CD8-positive, alpha-beta memory T cell (primary cell): ENCODE results near the gene CADM2. TPM values are rescaled to one million over a fixed set of nuclear protein-coding genes. Genes with fewer than 3 reads are reported as not detected.

Experiments
- CTCF ChIA-PET: fragments of 350-600 bp; sonication (Branson Sonifier 250); formaldehyde crosslinking; loops from one replicate; lab custom pipeline; 2021; ENCODE audit warnings: antibody characterized with exemption; lab: Charles Lee
- POLR2A ChIA-PET: fragments of 350-600 bp; sonication (Branson Sonifier 250); formaldehyde crosslinking; loops from one replicate; lab custom pipeline; 2021; ENCODE audit warnings: antibody characterized with exemption; lab: Charles Lee
- DNase-seq, 5 donors: peaks; one replicate each; pipeline versions ENCODE4 v3.0.0 to v3.0.0-alpha.2; 2020 to 2022; ENCODE audit warnings: mixed read lengths in 1 of 5
- H3K27ac ChIP-seq: one replicate; pipeline ENCODE4 v1.7.0; 2013; ENCODE audit warnings: low read depth, mild to moderate bottlenecking, low read length, moderate library complexity
- H3K27me3 ChIP-seq: 2 replicates; pipeline ENCODE4 v1.7.0; 2013; ENCODE audit warnings: low read length, mild to moderate bottlenecking; ENCODE audit not compliant: insufficient read depth, poor library complexity, severe bottlenecking
- H3K36me3 ChIP-seq: 2 replicates; pipeline ENCODE4 v1.7.0; 2013; ENCODE audit warnings: mild to moderate bottlenecking, low read length, moderate library complexity; ENCODE audit not compliant: insufficient read depth
- H3K4me1 ChIP-seq: 2 replicates; pipeline ENCODE4 v1.7.0; 2013; ENCODE audit warnings: mild to moderate bottlenecking, low read length, moderate library complexity; ENCODE audit not compliant: insufficient read depth
- H3K4me3 ChIP-seq: 2 replicates; pipeline ENCODE4 v1.7.0; 2013; ENCODE audit warnings: mild to moderate bottlenecking, low read length
- H3K9me3 ChIP-seq: 2 replicates; pipeline ENCODE4 v1.7.0; 2013; ENCODE audit warnings: mild to moderate bottlenecking, low read length
- H3K27ac Mint-ChIP-seq, 8 donors: one replicate each; pipeline ENCODE4 v1.8.0; 2020 to 2021; ENCODE audit warnings: mixed read lengths in 8 of 8, mild to moderate bottlenecking in 6 of 8, inconsistent platforms in 3 of 8, moderate library complexity in 3 of 8
- H3K27me3 Mint-ChIP-seq, 2 donors: one replicate each; pipeline ENCODE4 v1.8.0; 2020 to 2021; ENCODE audit warnings: mixed read lengths in 2 of 2, mild to moderate bottlenecking in 1 of 2, moderate library complexity in 1 of 2
- H3K36me3 Mint-ChIP-seq, 3 donors: one replicate each; pipeline ENCODE4 v1.8.0; 2020 to 2021; ENCODE audit warnings: mixed read lengths in 3 of 3, inconsistent platforms in 1 of 3, mild to moderate bottlenecking in 1 of 3
- H3K4me1 Mint-ChIP-seq, 3 donors: one replicate each; pipeline ENCODE4 v1.8.0; 2020 to 2021; ENCODE audit warnings: mixed read lengths in 3 of 3, inconsistent platforms in 1 of 3, mild to moderate bottlenecking in 1 of 3
- H3K4me3 Mint-ChIP-seq, 7 donors: one replicate each; pipeline ENCODE4 v1.8.0; 2020 to 2021; ENCODE audit warnings: mixed read lengths in 7 of 7, mild to moderate bottlenecking in 6 of 7, moderate library complexity in 4 of 7, inconsistent platforms in 2 of 7
- H3K9me3 Mint-ChIP-seq, 5 donors: one replicate each; pipeline ENCODE4 v1.8.0; 2020 to 2022; ENCODE audit warnings: mixed read lengths in 5 of 5, mild to moderate bottlenecking in 3 of 5, moderate library complexity in 2 of 5, inconsistent platforms in 1 of 5
- polyA plus RNA-seq: library from polyadenylated mRNA; unstranded; fragments of 300-500 nt; fragmentation: Illumina TruSeq; gene quantifications from one replicate; pipeline ENCODE4 v1.2.3, GENCODE V29; 2021
- total RNA-seq, 2 experiments: library from RNA; stranded (reverse); gene quantifications; one replicate each; pipeline ENCODE4 v1.2.3, GENCODE V29; 2021

CADM2 gene
- total and polyA plus RNA-seq, 3 experiments from 2014 or later, result 0.22 to 0.27 TPM; not detected in 1

GRCh38 chr3:85394424-85394823 lies 435.6 kb downstream of the CADM2 start:
- Mint-ChIP-seq H3K27me3 (no peaks in the 10 kb centered on the region), H3K4me3 (no peak overlapping the region), H3K36me3 (no peaks in the 10 kb centered on the region), H3K9me3 (peaks cover 2 to 17% (median 12%) of the 10 kb centered on the region in 5 donors), H3K27ac (no peak overlapping the region), H3K4me1 (no peaks in the 10 kb centered on the region)
- ChIA-PET POLR2A (no interaction called here), CTCF (no interaction called here)
- no peak overlapping the region for H3K4me3 ChIP-seq
- H3K27me3 ChIP-seq, result no peaks in the 10 kb centered on the region
- H3K9me3 ChIP-seq, result no peaks in the 10 kb centered on the region
- H3K4me1 ChIP-seq, result no peaks in the 10 kb centered on the region
- no peak overlapping the region for H3K27ac ChIP-seq
- DNase-seq, result no peak
- H3K36me3 ChIP-seq, result no peaks in the 10 kb centered on the region

- DNase-seq, result no peak
- CTCF ChIA-PET, result no interaction called here
These were observed 438.6 kb downstream of the CADM2 start for GRCh38 chr3:85397434-85397833.

GRCh38 chr3:85426121-85426520 lies 467.3 kb downstream of the CADM2 start:
- POLR2A ChIA-PET, result no interaction called here
- CTCF ChIA-PET, result no interaction called here

More at GRCh38 chr3:85397434-85397833, 438.6 kb downstream of the CADM2 start:
- POLR2A ChIA-PET, result no interaction called here
- H3K27ac ChIP-seq, result no peak overlapping the region
- H3K9me3 ChIP-seq, result no peaks in the 10 kb centered on the region
- H3K36me3 ChIP-seq, result no peaks in the 10 kb centered on the region
- Mint-ChIP-seq H3K4me3 (no peak overlapping the region), H3K9me3 (peaks cover 2 to 19% (median 10%) of the 10 kb centered on the region in 5 donors), H3K27ac (no peak overlapping the region), H3K36me3 (no peaks in the 10 kb centered on the region), H3K4me1 (no peaks in the 10 kb centered on the region), H3K27me3 (no peaks in the 10 kb centered on the region)
- H3K27me3 ChIP-seq, result no peaks in the 10 kb centered on the region
- no peaks in the 10 kb centered on the region for H3K4me1 ChIP-seq
- H3K4me3 ChIP-seq, result no peak overlapping the region

GRCh38 chr3:85427467-85427866 lies 468.7 kb downstream of the CADM2 start:
- peaks cover 4 to 15% (median 7%) of the 10 kb centered on the region in 5 donors for H3K9me3 Mint-ChIP-seq
- Histone ChIP-seq H3K27ac (no peak overlapping the region), H3K4me3 (no peak overlapping the region), H3K27me3 (no peaks in the 10 kb centered on the region), H3K36me3 (no peaks in the 10 kb centered on the region), H3K4me1 (no peaks in the 10 kb centered on the region), H3K9me3 (no peaks in the 10 kb centered on the region)
- no peaks in the 10 kb centered on the region for H3K27me3 Mint-ChIP-seq
- CTCF ChIA-PET, result no interaction called here
- H3K4me1 Mint-ChIP-seq, result no peaks in the 10 kb centered on the region
- H3K36me3 Mint-ChIP-seq, result no peaks in the 10 kb centered on the region
- DNase-seq, result no peak
- no peak overlapping the region for H3K27ac Mint-ChIP-seq
- no peak overlapping the region for H3K4me3 Mint-ChIP-seq
- POLR2A ChIA-PET, result no interaction called here

More at GRCh38 chr3:85426121-85426520, 467.3 kb downstream of the CADM2 start:
- Mint-ChIP-seq H3K4me1 (no peaks in the 10 kb centered on the region), H3K4me3 (no peak overlapping the region), H3K9me3 (peaks cover 4 to 12% (median 5%) of the 10 kb centered on the region in 5 donors), H3K27ac (no peak overlapping the region), H3K36me3 (no peaks in the 10 kb centered on the region), H3K27me3 (no peaks in the 10 kb centered on the region)
- DNase-seq, result no peak
- Histone ChIP-seq H3K27ac (no peak overlapping the region), H3K36me3 (no peaks in the 10 kb centered on the region), H3K4me1 (no peaks in the 10 kb centered on the region), H3K9me3 (no peaks in the 10 kb centered on the region), H3K4me3 (no peak overlapping the region), H3K27me3 (no peaks in the 10 kb centered on the region)

- Histone ChIP-seq H3K27ac (no peak overlapping the region), H3K27me3 (no peaks in the 10 kb centered on the region), H3K4me1 (no peaks in the 10 kb centered on the region), H3K36me3 (no peaks in the 10 kb centered on the region), H3K9me3 (no peaks in the 10 kb centered on the region), H3K4me3 (no peak overlapping the region)
- H3K4me3 Mint-ChIP-seq, result no peak overlapping the region
- no peak for DNase-seq
- POLR2A ChIA-PET, result no interaction called here
- H3K27me3 Mint-ChIP-seq, result no peaks in the 10 kb centered on the region
- no peak overlapping the region for H3K27ac Mint-ChIP-seq
- no peaks in the 10 kb centered on the region for H3K36me3 Mint-ChIP-seq
- H3K9me3 Mint-ChIP-seq, result peaks cover 5 to 10% (median 8%) of the 10 kb centered on the region in 5 donors
- CTCF ChIA-PET, result no interaction called here
- H3K4me1 Mint-ChIP-seq, result no peaks in the 10 kb centered on the region
These were observed 473.3 kb downstream of the CADM2 start for GRCh38 chr3:85432081-85432480.

GRCh38 chr3:85433319-85433718 lies 474.5 kb downstream of the CADM2 start:
- H3K9me3 ChIP-seq, result no peaks in the 10 kb centered on the region
- H3K27me3 ChIP-seq, result no peaks in the 10 kb centered on the region
- H3K27me3 Mint-ChIP-seq, result no peaks in the 10 kb centered on the region
- no peaks in the 10 kb centered on the region for H3K36me3 Mint-ChIP-seq
- H3K27ac Mint-ChIP-seq, result no peak overlapping the region
- peaks cover 5 to 10% (median 8%) of the 10 kb centered on the region in 5 donors for H3K9me3 Mint-ChIP-seq
- DNase-seq, result no peak
- ChIA-PET CTCF (no interaction called here), POLR2A (no interaction called here)
- no peaks in the 10 kb centered on the region for H3K4me1 Mint-ChIP-seq
- no peak overlapping the region for H3K4me3 Mint-ChIP-seq
- no peak overlapping the region for H3K27ac ChIP-seq
- no peak overlapping the region for H3K4me3 ChIP-seq
- H3K36me3 ChIP-seq, result no peaks in the 10 kb centered on the region
- H3K4me1 ChIP-seq, result no peaks in the 10 kb centered on the region

GRCh38 chr3:85455561-85456200 lies 496.9 kb downstream of the CADM2 start:
- no peak overlapping the region for H3K4me3 Mint-ChIP-seq

GRCh38 chr3:85474241-85474640 lies 515.5 kb downstream of the CADM2 start:
- H3K9me3 Mint-ChIP-seq, result peaks cover 0 to 4% (median 3%) of the 10 kb centered on the region in 5 donors
- H3K36me3 Mint-ChIP-seq, result no peaks in the 10 kb centered on the region
- Histone ChIP-seq H3K4me3 (no peak overlapping the region), H3K4me1 (no peaks in the 10 kb centered on the region), H3K27ac (no peak overlapping the region), H3K9me3 (no peaks in the 10 kb centered on the region), H3K27me3 (no peaks in the 10 kb centered on the region), H3K36me3 (no peaks in the 10 kb centered on the region)
- H3K27me3 Mint-ChIP-seq, result no peaks in the 10 kb centered on the region
- ChIA-PET POLR2A (no interaction called here), CTCF (no interaction called here)
- no peaks in the 10 kb centered on the region for H3K4me1 Mint-ChIP-seq
- DNase-seq, result no peak
- no peak overlapping the region for H3K4me3 Mint-ChIP-seq
- H3K27ac Mint-ChIP-seq, result no peak overlapping the region

More at GRCh38 chr3:85455561-85456200, 496.9 kb downstream of the CADM2 start:
- Histone ChIP-seq H3K9me3 (no peaks in the 10 kb centered on the region), H3K27me3 (no peaks in the 10 kb centered on the region), H3K36me3 (no peaks in the 10 kb centered on the region), H3K4me1 (no peaks in the 10 kb centered on the region), H3K4me3 (no peak overlapping the region), H3K27ac (no peak overlapping the region)
- H3K9me3 Mint-ChIP-seq, result peaks cover 2 to 23% (median 7%) of the 10 kb centered on the region in 5 donors
- no peaks in the 10 kb centered on the region for H3K36me3 Mint-ChIP-seq
- no peak overlapping the region for H3K27ac Mint-ChIP-seq
- H3K27me3 Mint-ChIP-seq, result no peaks in the 10 kb centered on the region
- H3K4me1 Mint-ChIP-seq, result no peaks in the 10 kb centered on the region
- no peak for DNase-seq
- ChIA-PET POLR2A (no interaction called here), CTCF (no interaction called here)
